ENCODE measurements around the gene TRIM5.

The TRIM5 gene

GRCh38 chr11:5674391-5674790 lies 10.5 kb downstream of the TRIM5 start:
- TF ChIP-seq CTCF (conservative IDR thresholded peaks at IDR 0.05; ENCODE audit: low read length), result no peak
- TF ChIP-seq EZH2phosphoT487 (IDR thresholded peaks at IDR 0.05; ENCODE audit: borderline replicate concordance), result no peak
- no peaks in the 10 kb centered on the region for H3K4me1 ChIP-seq (ENCODE audit: insufficient read depth, low read length, poor library complexity, severe bottlenecking)
- no peaks in the 10 kb centered on the region for H3K9me3 ChIP-seq (ENCODE audit: insufficient read depth, low read depth, low read length)
- H3K79me2 ChIP-seq (ENCODE audit: insufficient read depth, low read length), result no peaks in the 10 kb centered on the region
- H4K20me1 ChIP-seq (ENCODE audit: insufficient read depth, low read length, poor library complexity, severe bottlenecking), result no peaks in the 10 kb centered on the region
- no peaks in the 10 kb centered on the region for H3F3A ChIP-seq (ENCODE audit: low read depth)
- no peak overlapping the region for H3K4me3 ChIP-seq (ENCODE audit: low read length, poor library complexity, severe bottlenecking)
- no peak overlapping the region for H2AFZ ChIP-seq (ENCODE audit: low read length)
- H3K36me3 ChIP-seq (ENCODE audit: insufficient read depth, low read length), result peaks cover 30% of the 10 kb centered on the region; the same call in 1 of the 2 replicates
- H3K9me2 ChIP-seq (replicated peaks; ENCODE audit: low read depth, low read length), result no peaks in the 10 kb centered on the region
- H3K27me3 ChIP-seq (ENCODE audit: insufficient read depth, low read length, poor library complexity, severe bottlenecking), result no peaks in the 10 kb centered on the region
- no peak overlapping the region for H3K4me2 ChIP-seq (ENCODE audit: low read depth, low read length, poor library complexity, severe bottlenecking)
- H3K9ac ChIP-seq (ENCODE audit: low read depth, low read length, poor library complexity, severe bottlenecking), result no peak overlapping the region

- Histone ChIP-seq H3K9me3 (ENCODE audit: insufficient read depth, low read depth, low read length) (no peaks in the 10 kb centered on the region), H3K4me2 (ENCODE audit: low read depth, low read length, poor library complexity, severe bottlenecking) (no peak overlapping the region), H3K9me2 (replicated peaks; ENCODE audit: low read depth, low read length) (no peaks in the 10 kb centered on the region), H3K36me3 (ENCODE audit: insufficient read depth, low read length) (peaks cover 27% of the 10 kb centered on the region; the same call in 1 of the 2 replicates), H3K9ac (ENCODE audit: low read depth, low read length, poor library complexity, severe bottlenecking) (no peak overlapping the region), H3F3A (ENCODE audit: low read depth) (no peaks in the 10 kb centered on the region), H3K4me1 (ENCODE audit: insufficient read depth, low read length, poor library complexity, severe bottlenecking) (no peaks in the 10 kb centered on the region), H3K79me2 (ENCODE audit: insufficient read depth, low read length) (no peaks in the 10 kb centered on the region), H3K4me3 (ENCODE audit: low read length, poor library complexity, severe bottlenecking) (no peak overlapping the region), H2AFZ (ENCODE audit: low read length) (no peak overlapping the region), H4K20me1 (ENCODE audit: insufficient read depth, low read length, poor library complexity, severe bottlenecking) (no peaks in the 10 kb centered on the region), H3K27me3 (ENCODE audit: insufficient read depth, low read length, poor library complexity, severe bottlenecking) (no peaks in the 10 kb centered on the region)
- TF ChIP-seq EZH2phosphoT487 (IDR thresholded peaks at IDR 0.05; ENCODE audit: borderline replicate concordance) (no peak), CTCF (conservative IDR thresholded peaks at IDR 0.05; ENCODE audit: low read length) (no peak)
These were observed 13.0 kb downstream of the TRIM5 start for GRCh38 chr11:5671831-5672230.

- no peak overlapping the region for H3K9ac ChIP-seq (ENCODE audit: low read depth, low read length, poor library complexity, severe bottlenecking)
- no peaks in the 10 kb centered on the region for H3K9me3 ChIP-seq (ENCODE audit: insufficient read depth, low read depth, low read length)
- H3K27me3 ChIP-seq (ENCODE audit: insufficient read depth, low read length, poor library complexity, severe bottlenecking), result no peaks in the 10 kb centered on the region
- H3K4me3 ChIP-seq (ENCODE audit: low read length, poor library complexity, severe bottlenecking), result no peak overlapping the region
- H3K9me2 ChIP-seq (replicated peaks; ENCODE audit: low read depth, low read length), result no peaks in the 10 kb centered on the region
- H3K4me2 ChIP-seq (ENCODE audit: low read depth, low read length, poor library complexity, severe bottlenecking), result no peak overlapping the region
- TF ChIP-seq EZH2phosphoT487 (IDR thresholded peaks at IDR 0.05; ENCODE audit: borderline replicate concordance), result no peak
- no peaks in the 10 kb centered on the region for H4K20me1 ChIP-seq (ENCODE audit: insufficient read depth, low read length, poor library complexity, severe bottlenecking)
- no peaks in the 10 kb centered on the region for H3K4me1 ChIP-seq (ENCODE audit: insufficient read depth, low read length, poor library complexity, severe bottlenecking)
- H3K36me3 ChIP-seq (ENCODE audit: insufficient read depth, low read length), result peaks cover 45% of the 10 kb centered on the region; the same call in 1 of the 2 replicates
- H3F3A ChIP-seq (ENCODE audit: low read depth), result no peaks in the 10 kb centered on the region
- H2AFZ ChIP-seq (ENCODE audit: low read length), result no peak overlapping the region
- H3K79me2 ChIP-seq (ENCODE audit: insufficient read depth, low read length), result no peaks in the 10 kb centered on the region
These were observed 18.5 kb downstream of the TRIM5 start for GRCh38 chr11:5666402-5666793.

- Histone ChIP-seq H4K20me1 (ENCODE audit: insufficient read depth, low read length, poor library complexity, severe bottlenecking) (no peaks in the 10 kb centered on the region), H3K4me2 (ENCODE audit: low read depth, low read length, poor library complexity, severe bottlenecking) (no peak overlapping the region), H3K27me3 (ENCODE audit: insufficient read depth, low read length, poor library complexity, severe bottlenecking) (no peaks in the 10 kb centered on the region), H3K9ac (ENCODE audit: low read depth, low read length, poor library complexity, severe bottlenecking) (no peak overlapping the region), H3K9me2 (replicated peaks; ENCODE audit: low read depth, low read length) (no peaks in the 10 kb centered on the region), H3F3A (ENCODE audit: low read depth) (no peaks in the 10 kb centered on the region), H3K4me1 (ENCODE audit: insufficient read depth, low read length, poor library complexity, severe bottlenecking) (no peaks in the 10 kb centered on the region), H2AFZ (ENCODE audit: low read length) (no peak overlapping the region), H3K36me3 (ENCODE audit: insufficient read depth, low read length) (peaks cover 43% of the 10 kb centered on the region; the same call in 1 of the 2 replicates), H3K4me3 (ENCODE audit: low read length, poor library complexity, severe bottlenecking) (no peak overlapping the region), H3K9me3 (ENCODE audit: insufficient read depth, low read depth, low read length) (no peaks in the 10 kb centered on the region), H3K79me2 (ENCODE audit: insufficient read depth, low read length) (no peaks in the 10 kb centered on the region)
- TF ChIP-seq CTCF (conservative IDR thresholded peaks at IDR 0.05; ENCODE audit: low read length) (no peak), EZH2phosphoT487 (IDR thresholded peaks at IDR 0.05; ENCODE audit: borderline replicate concordance) (no peak)
These were observed 19.0 kb downstream of the TRIM5 start for GRCh38 chr11:5665746-5666401.
